ENCODE data around the gene SERPINI1.

GRCh38 chr3:167813169-167814123 lies 77.9 kb downstream of the SERPINI1 start:
- no peak for TF ChIP-seq CTCF (IDR thresholded peaks at IDR 0.05)
- TF ChIP-seq POLR2AphosphoS5 (IDR thresholded peaks at IDR 0.05), result no peak
- TF ChIP-seq POLR2A (IDR thresholded peaks at IDR 0.05), result no peak
- no peak for TF ChIP-seq EP300 (IDR thresholded peaks at IDR 0.05)
